Effector memory CD4-positive, alpha-beta T cell (primary cell): Measurements from ENCODE around the gene LLGL1.

ENCODE experiments used
- DNase-seq, 3 donors: peaks; one replicate each; pipeline ENCODE4 v3.0.0-alpha.2; 2020
- H3K27ac ChIP-seq: 2 replicates; pipeline ENCODE4 v1.7.0; 2013; ENCODE audit warnings: mild to moderate bottlenecking, low read length, moderate library complexity; ENCODE audit not compliant: insufficient read depth, poor library complexity, severe bottlenecking
- H3K27me3 ChIP-seq: replicated peaks from 2 replicates; pipeline ENCODE4 v1.7.0; 2013; ENCODE audit warnings: mild to moderate bottlenecking, low read length; ENCODE audit not compliant: insufficient read depth, control insufficient read depth, poor library complexity, severe bottlenecking
- H3K36me3 ChIP-seq: 2 replicates; pipeline ENCODE4 v1.7.0; 2013; ENCODE audit warnings: mild to moderate bottlenecking, low read length, moderate library complexity; ENCODE audit not compliant: control insufficient read depth, insufficient read depth
- H3K4me1 ChIP-seq: 2 replicates; pipeline ENCODE4 v1.7.0; 2013; ENCODE audit warnings: low read length, mild to moderate bottlenecking; ENCODE audit not compliant: control insufficient read depth, insufficient read depth, poor library complexity, severe bottlenecking
- H3K4me3 ChIP-seq: 2 replicates; pipeline ENCODE4 v1.7.0; 2013; ENCODE audit warnings: low read length, low read depth, mild to moderate bottlenecking; ENCODE audit not compliant: insufficient read depth, poor library complexity, severe bottlenecking
- H3K9me3 ChIP-seq: 2 replicates; pipeline ENCODE4 v1.7.0; 2013; ENCODE audit warnings: mild to moderate bottlenecking, low read length, moderate library complexity; ENCODE audit not compliant: control insufficient read depth

The LLGL1 gene

DNA sequence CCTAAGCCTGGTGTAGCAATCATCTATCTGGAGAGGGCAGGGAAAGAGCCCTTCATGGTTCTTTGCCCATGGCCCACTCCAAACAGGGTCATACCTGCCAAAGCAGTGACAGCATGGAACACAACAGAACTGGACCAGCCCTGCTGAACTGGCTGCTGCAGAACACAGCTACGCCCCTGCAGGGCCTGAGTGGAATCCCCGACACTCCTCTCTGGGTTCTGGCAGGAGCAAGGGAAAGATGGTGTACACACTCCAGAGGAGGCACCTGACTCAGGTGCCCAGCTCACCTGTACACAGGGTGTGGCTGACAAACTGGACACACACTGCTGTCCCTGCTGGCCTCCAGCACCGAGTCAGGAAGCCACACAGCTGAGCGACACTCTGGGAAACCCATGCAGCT is 54.8 kb downstream of the LLGL1 start:
- no peaks in the 10 kb centered on the region for H3K4me1 ChIP-seq
- no peak overlapping the region for H3K27ac ChIP-seq
- no peak overlapping the region for H3K4me3 ChIP-seq
- peaks cover 73% of the 10 kb centered on the region for H3K36me3 ChIP-seq
- H3K9me3 ChIP-seq = no peaks in the 10 kb centered on the region
- H3K27me3 ChIP-seq = no peaks in the 10 kb centered on the region
- no peak for DNase-seq

DNA sequence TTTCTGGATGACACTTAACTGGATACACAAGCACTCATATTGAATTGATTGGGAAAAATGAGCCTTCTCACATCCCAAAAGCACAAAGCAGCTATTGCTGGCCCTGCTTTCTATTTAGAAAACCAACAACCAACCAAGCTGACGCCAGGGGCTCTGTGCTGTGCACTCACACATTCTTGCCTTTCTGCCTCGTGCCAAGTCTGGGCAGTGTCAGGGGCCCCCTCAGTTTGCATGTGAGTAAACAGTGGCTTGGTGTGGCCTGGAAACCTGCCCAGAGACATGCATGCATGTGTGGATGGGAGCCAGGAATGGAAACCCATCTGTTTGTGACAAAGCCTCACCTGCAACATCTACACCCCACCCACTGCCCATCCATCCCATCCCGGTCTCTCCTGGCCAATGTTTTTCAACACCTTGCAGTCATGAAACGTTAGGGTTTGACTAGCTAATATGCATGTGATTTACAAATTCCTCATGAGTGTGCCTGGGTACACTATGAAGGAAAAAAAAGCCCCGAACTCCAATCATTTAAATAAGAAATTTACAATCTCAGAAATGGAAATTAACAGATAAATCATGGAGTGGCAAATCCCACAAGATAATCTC is 55.4 kb downstream of the LLGL1 start:
- DNase-seq = no peak
- Histone ChIP-seq H3K27me3 (no peaks in the 10 kb centered on the region), H3K27ac (no peak overlapping the region), H3K36me3 (peaks cover 78% of the 10 kb centered on the region), H3K4me1 (no peaks in the 10 kb centered on the region), H3K9me3 (no peaks in the 10 kb centered on the region), H3K4me3 (no peak overlapping the region)

DNA sequence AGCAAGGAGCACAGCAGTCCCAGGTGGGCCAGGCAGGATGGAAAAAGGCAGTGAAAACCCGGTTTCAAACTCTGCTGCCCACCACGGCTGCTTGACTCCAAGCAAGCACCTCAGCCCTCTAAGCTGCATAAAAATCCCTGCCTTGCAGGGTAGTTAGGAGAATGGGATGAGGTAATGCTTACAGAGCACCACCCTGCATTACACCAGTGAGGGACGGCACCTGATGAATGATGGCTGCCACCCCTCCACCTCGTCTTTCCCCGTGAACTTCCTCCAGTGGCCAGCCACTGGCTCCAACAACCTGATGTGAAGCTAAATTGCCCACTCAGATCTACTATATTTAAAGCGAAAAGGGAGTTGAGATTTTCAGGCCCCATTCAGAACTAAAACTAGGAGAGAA is 56.4 kb downstream of the LLGL1 start:
- H3K9me3 ChIP-seq = no peaks in the 10 kb centered on the region
- DNase-seq = no peak
- no peak overlapping the region for H3K27ac ChIP-seq
- H3K4me1 ChIP-seq = no peaks in the 10 kb centered on the region
- no peaks in the 10 kb centered on the region for H3K27me3 ChIP-seq
- H3K36me3 ChIP-seq = peaks cover 72% of the 10 kb centered on the region
- H3K4me3 ChIP-seq = no peak overlapping the region

DNA sequence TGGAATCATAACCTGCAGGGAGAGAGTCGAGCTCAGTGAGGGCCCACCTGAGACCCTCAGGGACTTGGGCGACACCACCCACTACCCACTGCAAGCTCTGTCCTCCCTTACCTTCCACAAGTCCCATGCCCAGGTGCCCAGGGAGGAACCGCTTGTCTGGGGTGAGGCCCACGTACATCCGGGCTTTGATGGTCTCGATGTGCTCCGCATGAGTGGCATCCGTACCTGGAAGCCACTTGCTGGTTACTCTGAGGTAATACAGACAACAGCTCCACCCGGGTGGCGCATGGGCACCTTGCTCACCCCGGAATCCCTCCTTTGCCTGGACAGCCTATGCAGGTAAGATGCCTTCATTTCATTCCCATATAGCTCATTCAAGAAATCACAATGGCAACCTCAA is 59.9 kb downstream of the LLGL1 start:
- H3K36me3 ChIP-seq = peaks cover 56% of the 10 kb centered on the region

DNA sequence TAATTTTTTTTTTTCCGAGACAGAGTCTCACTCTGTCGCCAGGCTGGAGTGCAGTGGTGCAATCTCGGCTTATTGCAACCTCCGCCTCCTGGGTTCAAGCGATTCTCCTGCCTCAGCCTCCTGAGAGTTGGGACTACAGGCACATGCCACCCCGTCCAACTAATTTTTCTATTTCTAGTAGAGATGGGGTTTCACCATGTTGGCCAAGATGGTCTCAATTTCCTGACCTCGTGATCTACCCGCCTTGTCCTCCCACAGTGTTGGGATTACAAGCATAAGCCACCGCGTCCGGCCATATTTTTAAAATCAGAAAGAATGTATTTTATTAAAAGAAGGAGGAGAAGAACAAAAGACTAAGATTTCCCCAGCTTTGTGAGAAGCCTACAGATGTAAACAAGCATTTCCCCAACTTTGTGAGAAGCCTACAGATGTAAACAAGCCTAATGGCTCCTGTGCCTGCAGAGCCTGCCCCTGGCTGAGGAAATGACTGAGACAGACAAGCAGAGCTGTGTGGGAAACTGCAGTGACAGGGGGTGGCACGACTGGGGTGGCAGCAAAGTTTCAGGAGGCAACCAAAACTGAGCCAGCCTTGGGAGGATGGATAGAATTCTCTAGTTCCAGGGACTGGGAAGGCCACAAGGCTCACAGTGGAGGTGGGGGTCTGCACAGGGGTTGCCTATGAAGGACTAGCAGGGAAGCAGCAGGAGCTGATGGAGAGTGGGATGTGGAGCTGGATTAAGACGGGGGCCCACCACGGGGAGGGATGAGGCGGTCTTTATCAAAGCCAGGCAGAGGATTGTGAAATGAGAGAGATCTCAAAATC is 66.5 kb downstream of the LLGL1 start:
- no peaks in the 10 kb centered on the region for H3K27me3 ChIP-seq
- H3K4me3 ChIP-seq = no peak overlapping the region
- no peaks in the 10 kb centered on the region for H3K9me3 ChIP-seq
- no peaks in the 10 kb centered on the region for H3K4me1 ChIP-seq
- H3K36me3 ChIP-seq = peaks cover 38% of the 10 kb centered on the region
- no peak for DNase-seq
- H3K27ac ChIP-seq = no peak overlapping the region

More for the DNA sequence above, 59.9 kb downstream of the LLGL1 start:
- H3K9me3 ChIP-seq = no peaks in the 10 kb centered on the region
- no peaks in the 10 kb centered on the region for H3K4me1 ChIP-seq
- H3K27me3 ChIP-seq = no peaks in the 10 kb centered on the region
- no peak overlapping the region for H3K27ac ChIP-seq
- H3K4me3 ChIP-seq = no peak overlapping the region
- DNase-seq = no peak
